ENCODE measurements around the gene PGM3. TPM values are rescaled to one million over a fixed set of nuclear protein-coding genes. Genes with fewer than 3 reads are reported as not detected.

Gene PGM3
- total RNA-seq, 1 donor from 2014 or later = 74.8 TPM

DNA sequence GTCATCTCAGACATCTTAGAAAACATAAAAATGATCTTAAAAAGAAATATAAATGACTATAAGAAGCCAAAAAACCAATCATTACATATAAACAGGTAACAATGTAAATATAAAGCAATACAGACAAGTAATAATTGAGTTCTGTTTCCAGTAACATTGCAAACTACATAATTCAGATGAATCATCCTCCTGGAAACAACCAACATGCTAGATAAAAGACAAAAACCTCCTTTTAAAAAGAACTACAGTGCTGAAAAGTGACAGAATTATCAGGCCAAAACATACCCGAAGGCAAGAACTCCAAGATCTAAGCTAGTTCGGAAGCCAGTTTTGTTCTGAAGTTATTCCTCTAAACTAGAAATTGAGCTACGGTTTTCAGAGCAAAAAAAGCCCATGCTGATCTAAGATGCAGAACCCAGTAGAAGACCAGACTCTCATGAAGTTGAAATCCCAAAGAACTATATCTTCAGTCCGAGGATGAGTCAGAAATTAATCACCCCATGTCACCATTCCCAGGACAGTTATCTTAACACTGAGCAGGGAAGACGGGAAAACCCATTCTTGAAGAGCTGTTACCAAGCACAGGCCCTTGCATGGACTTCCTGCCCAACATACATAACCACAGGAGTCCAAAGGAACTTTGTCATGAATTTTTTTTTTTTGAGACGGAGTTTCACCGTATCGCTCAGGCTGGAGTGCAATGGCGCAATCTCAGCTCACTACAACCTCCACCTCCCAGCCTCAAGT lies 9.8 kb downstream of the PGM3 start:
- no peak for DNase-seq (ENCODE audit: low read depth, low spot score)

DNA sequence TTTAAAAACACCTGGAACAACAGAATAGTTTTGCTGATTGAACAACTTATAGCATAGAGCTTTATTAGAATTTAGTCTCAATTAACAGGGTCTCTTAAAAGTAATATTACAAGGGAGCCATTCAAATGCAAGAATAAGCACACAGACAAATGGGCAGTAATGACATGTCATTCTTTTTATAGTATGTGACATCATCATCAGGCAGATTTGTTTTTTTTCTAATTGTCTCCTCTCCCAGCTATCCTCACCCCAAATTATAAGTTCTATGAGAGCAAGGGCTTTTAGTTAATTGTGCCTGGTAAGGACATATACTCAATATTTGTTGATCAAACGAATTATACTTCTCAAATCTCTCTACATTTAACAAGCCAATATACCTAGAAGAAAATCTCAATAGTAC lies 11.0 kb downstream of the PGM3 start:
- no peak for DNase-seq (ENCODE audit: low read depth, low spot score)

DNA sequence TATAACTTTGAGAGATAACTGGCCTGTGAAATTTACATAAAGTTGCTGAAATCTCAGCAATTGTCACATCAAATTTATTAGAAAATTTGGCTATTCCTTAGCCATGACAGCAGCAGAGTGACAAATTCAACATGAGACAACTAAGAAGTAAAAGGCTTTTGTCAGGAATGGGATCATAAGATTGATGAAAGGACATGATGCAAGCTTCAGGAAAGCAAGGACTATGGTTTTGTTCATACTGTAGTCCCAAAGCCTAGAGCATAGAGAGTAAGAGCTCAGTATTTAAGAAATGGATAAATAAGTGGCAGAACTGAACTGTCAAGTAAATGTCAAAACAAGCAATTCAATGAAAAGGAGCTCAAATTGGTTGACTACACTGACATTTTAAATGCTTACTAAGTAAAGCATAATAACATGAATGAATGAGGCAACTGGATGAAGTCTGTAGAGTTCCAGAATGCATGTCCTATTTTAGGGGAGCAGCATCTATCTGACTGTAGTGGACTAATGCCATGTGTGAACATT lies 12.6 kb downstream of the PGM3 start:
- no peak for DNase-seq (ENCODE audit: low read depth, low spot score)

DNA sequence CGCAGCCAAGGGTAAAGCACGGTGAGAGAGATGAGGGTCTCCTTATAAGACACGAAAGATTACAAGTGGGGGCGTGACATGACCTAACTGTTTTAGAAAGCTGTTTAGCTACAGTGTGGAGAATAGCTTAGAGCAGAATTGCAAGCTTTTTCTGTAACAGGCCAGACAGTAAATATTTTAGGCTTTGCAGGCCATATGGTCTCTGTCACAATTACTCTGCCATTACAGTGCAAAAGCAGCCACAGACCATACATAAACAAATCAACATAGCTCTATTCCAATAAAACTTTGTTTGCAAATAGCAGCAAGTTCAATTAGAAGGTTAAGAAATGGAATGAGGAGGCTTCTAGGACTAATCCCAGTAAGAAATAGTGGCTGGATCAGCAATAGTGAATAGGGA lies 16.8 kb downstream of the PGM3 start:
- no peak for DNase-seq (ENCODE audit: low read depth, low spot score)

GRCh38 chr6:83169511-83169910 lies 23.6 kb downstream of the PGM3 start:
- DNase-seq (ENCODE audit: low read depth, low spot score) = no peak

DNA sequence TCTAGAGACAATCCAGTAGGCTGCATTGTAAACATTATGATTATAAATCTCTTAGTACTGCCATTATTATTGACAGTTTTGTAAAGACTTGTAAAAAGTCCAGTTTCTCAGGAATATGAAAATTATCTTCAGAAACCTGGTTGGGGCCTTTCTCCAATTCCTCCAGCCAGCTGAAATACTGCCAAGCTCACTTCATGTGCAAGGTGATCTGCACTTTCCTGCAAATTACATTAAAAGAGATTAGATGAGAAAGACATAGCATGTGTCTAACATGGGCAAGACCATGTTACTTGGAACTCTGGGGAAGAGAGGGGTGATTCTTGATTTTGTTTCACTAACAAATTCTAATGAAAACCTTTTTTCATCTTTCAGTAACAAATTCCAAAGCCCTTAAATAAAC lies 24.0 kb downstream of the PGM3 start:
- DNase-seq (ENCODE audit: low read depth, low spot score) = no peak

DNA sequence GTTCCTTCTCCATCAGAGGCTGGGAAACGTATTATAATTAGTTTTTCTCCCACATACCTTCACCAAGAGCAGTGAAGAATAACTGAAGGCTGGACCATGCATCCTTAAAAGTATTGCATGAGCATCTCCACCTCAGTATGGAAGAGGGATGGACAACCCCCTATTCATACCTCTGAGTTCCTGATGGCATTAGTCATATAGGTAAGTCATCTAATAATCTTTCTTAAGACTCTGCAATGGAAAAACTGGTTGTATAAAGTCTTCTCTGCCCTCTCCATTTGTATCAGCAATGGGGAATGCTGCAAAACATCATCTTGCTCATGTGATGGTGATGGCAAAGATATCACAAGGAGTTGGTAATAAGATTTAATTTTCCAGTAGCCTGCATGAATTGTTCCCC lies 24.5 kb downstream of the PGM3 start:
- no peak for DNase-seq (ENCODE audit: low read depth, low spot score)

- no peak for DNase-seq (ENCODE audit: low read depth, low spot score)
Measured at GRCh38 chr6:83167726-83168278, 25.3 kb downstream of the PGM3 start.

- DNase-seq (ENCODE audit: low read depth, low spot score) = no peak
Measured at GRCh38 chr6:83160167-83160566, 32.9 kb downstream of the PGM3 start.

DNA sequence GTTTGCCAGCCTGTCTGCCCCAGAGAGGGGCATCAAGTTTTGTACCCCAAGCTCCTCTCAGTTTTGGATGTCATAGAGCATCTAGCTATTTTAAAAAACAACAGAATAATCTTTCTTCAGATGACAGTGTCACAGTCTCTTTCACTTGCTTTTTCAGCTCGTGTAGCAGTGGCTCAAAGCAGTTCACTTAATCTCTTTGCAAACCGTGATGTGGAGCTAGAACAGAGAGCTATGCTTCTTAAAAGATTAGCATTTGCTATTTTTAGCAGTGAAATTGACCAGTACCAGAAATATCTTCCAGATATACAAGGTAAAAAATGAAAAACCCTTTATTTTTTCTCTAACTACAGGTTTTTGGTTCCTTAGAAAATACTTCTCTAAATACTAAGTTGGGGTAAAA lies 37.3 kb downstream of the PGM3 start:
- DNase-seq (ENCODE audit: low read depth, low spot score) = no peak

DNA sequence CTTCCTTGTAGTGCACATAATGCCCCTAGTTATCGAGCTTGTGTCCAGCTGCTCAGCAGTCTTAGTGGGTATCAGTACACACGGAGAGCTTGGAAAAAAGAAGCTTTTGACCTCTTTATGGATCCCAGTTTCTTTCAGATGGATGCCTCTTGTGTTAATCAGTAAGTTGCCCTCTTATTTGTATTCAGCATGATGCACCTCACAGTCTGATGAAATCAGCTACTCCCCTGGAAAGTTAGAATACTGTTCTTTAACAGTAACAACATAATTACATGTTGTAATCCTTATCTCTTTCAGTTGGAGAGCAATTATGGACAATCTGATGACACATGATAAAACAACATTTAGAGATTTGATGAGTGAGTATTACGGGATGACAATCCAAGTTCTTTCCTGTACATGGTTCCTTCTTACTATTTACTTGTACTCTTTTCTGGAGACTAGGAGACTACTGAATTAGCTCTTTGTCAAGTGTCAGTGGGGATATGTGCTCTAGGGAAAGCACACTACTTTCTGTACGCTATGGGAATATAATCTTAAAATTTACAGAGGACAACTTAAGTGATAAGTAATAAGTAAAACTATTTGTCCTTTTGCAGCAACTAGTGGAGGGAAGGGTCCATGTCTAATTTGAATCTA lies 39.1 kb downstream of the PGM3 start:
- no peak for DNase-seq (ENCODE audit: low read depth, low spot score)

GRCh38 chr6:83152913-83153312 lies 40.2 kb downstream of the PGM3 start:
- no peak for DNase-seq (ENCODE audit: low read depth, low spot score)

- no peak for DNase-seq (ENCODE audit: low read depth, low spot score)
Measured at GRCh38 chr6:83151114-83151513, 42.0 kb downstream of the PGM3 start.

GRCh38 chr6:83138758-83139157 lies 54.3 kb downstream of the PGM3 start:
- DNase-seq (ENCODE audit: low read depth, low spot score) = no peak

DNA sequence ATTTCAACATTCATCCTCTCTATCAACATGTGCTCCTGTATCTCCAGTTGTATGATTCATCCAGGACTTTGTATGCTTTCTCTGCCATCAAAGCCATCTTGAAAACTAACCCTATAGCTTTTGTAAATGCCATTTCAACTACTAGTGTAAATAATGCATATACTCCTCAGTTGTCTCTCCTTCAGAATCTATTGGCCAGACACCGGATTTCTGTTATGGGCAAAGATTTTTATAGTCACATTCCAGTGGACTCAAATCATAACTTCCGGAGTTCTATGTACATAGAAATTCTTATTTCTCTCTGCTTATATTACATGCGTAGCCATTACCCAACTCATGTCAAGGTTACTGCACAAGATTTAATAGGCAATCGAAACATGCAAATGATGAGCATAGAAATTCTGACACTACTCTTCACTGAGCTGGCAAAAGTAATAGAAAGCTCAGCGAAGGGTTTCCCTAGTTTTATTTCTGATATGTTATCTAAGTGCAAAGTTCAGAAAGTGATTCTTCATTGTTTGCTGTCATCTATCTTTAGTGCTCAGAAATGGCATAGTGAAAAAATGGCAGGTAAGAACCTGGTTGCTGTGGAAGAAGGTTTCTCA lies 54.8 kb downstream of the PGM3 start:
- DNase-seq (ENCODE audit: low read depth, low spot score) = no peak

DNA sequence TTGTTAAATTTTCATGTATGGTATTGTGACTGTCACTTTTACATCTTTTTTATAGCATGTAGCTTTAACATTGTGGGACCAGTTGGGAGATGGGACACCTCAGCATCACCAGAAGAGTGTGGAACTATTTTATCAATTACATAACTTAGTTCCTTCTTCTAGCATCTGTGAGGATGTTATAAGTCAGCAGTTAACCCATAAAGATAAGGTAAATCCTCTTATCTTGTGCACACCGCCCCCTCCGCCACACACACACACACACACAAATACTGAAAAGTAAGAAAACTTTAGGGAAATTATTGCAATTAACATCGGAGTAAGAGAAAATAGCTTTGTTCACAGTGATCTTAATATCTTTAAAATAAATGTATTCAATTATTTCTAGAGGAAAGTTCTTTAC lies 60.9 kb downstream of the PGM3 start:
- no peak for DNase-seq (ENCODE audit: low read depth, low spot score)

DNA sequence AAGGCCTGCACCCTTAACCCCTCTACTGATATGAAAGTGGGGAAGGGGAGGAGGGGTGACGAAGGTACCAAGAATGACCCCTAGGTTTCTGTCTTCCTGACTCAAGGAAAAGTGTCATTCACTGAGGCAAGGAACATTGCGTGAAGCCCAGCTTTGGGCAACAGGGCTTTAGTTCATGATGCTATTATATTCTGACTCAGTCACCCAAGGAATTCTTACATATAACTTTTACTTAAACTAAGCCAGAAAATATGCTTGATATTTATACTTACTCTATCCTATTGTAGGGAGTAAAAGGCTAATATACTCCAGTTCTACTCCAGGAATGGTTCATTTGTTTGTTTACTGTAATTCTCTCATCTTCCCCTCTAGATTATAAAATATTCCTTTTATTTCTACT lies 65.1 kb downstream of the PGM3 start:
- no peak for DNase-seq (ENCODE audit: low read depth, low spot score)

- DNase-seq (ENCODE audit: low read depth, low spot score) = no peak
Measured at GRCh38 chr6:83127258-83127657, 65.8 kb downstream of the PGM3 start.

DNA sequence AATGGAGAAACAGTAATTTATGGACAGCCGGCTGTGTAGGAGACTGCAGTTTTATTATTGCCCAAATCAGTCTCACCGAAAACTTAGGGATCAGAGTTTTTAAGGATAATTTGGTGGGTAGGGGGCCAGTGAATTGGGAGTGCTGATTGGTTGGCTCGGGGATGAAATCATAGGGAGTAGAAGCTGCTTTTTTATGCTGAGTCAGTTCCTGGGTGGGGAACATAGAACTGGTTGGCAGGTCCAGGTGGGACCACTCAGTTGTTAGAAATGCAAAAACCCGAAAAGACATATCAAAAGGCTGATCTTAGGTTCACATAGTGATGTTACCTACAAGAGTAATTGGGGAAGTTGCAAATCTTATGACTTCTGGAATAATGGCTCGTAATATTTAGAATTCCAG lies 66.3 kb downstream of the PGM3 start:
- DNase-seq (ENCODE audit: low read depth, low spot score) = no peak

DNA sequence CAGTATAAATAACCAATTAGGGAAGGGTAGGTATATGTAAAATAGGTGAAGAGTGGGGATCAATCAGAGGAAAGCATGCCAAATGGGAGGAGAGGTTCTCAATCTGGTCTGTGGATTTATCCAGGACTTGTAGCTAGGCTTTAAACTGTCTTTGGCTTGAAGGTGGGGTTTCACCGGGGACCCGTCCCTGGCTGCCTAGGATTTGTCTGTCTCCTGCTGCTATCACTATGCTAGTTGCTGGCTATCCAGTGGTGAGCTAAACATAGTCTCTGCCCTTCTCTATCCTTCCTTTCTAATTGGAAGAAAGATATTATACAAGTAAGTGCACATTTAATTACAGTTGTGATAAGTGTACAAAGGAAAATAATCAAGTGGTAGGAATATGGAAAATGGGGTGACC lies 66.8 kb downstream of the PGM3 start:
- no peak for DNase-seq (ENCODE audit: low read depth, low spot score)

DNA sequence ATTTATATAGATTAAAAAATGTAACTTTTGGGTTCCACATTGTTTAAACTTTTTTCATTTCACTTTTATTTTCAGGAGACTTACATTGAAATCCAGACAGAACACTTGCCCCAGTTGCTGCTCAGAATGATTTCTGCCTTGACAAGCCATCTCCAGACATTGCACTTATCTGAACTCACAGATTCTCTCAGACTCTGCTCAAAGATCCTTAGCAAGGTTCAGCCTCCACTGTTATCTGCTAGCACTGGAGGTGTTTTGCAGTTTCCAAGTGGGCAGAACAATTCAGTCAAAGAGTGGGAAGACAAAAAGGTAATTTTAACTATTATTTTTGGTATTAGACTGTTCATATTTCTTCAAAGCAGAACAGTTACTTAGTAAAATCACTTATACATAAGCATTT lies 67.6 kb downstream of the PGM3 start:
- no peak for DNase-seq (ENCODE audit: low read depth, low spot score)

GRCh38 chr6:83124553-83124952 lies 68.5 kb downstream of the PGM3 start:
- no peak for DNase-seq (ENCODE audit: low read depth, low spot score)

Measured in pulmonary artery endothelial cell (primary cell).